Stimulated activated naive CD8-positive, alpha-beta T cell treated with anti-CD3 and anti-CD28 coated beads, Interleukin-15, Interleukin-2, amounts not matched to agents 100 ng/mL and 50 ng/mL, for 24 hours (primary cell): ENCODE results near the gene CSN1S1.
"Not testable (repeated sequence)": the region's sequence is repeated elsewhere in the genome, so short reads cannot be mapped to it uniquely, and the experiment has no call there.

Experiments used
- H3K27ac Mint-ChIP-seq: one replicate; pipeline ENCODE4 v1.8.0; 2021; ENCODE audit warnings: mild to moderate bottlenecking, mixed read lengths
- H3K27me3 Mint-ChIP-seq: one replicate; pipeline ENCODE4 v1.8.0; 2021; ENCODE audit warnings: mixed read lengths
- H3K36me3 Mint-ChIP-seq: one replicate; pipeline ENCODE4 v1.8.0; 2021; ENCODE audit warnings: low read depth, mixed read lengths
- H3K4me1 Mint-ChIP-seq: one replicate; pipeline ENCODE4 v1.8.0; 2021; ENCODE audit warnings: low read depth, mixed read lengths
- H3K4me3 Mint-ChIP-seq: one replicate; pipeline ENCODE4 v1.8.0; 2021; ENCODE audit warnings: mild to moderate bottlenecking, mixed read lengths
- H3K9me3 Mint-ChIP-seq: one replicate; pipeline ENCODE4 v1.8.0; 2021; ENCODE audit warnings: mixed read lengths

Gene CSN1S1, protein sequence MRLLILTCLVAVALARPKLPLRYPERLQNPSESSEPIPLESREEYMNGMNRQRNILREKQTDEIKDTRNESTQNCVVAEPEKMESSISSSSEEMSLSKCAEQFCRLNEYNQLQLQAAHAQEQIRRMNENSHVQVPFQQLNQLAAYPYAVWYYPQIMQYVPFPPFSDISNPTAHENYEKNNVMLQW

DNA sequence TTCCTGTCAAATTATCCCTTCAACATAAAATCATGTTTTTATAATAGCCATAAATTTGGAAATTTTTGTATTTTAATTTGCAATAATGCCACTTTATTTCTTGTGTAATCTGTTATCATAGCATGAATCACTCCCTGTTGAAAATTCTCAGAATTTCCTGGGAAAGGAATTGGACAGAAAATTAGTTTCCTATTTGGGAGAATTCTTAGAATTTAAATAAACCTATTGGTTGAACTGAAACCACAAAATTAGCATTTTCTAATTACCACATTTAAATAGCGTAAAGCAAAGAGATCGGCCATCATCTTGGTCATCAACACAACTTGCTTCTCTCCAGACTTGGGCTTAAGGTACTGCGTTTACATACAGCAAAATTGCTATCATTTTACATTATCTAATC, at the start of gene CSN1S1:
Gene CSN1S1, plus strand, starts transcription at position 301 of the 400 bp plus-strand sequence. CDS start 1,488 bp downstream, outside the sequence.
- H3K27me3 Mint-ChIP-seq, result no peaks in the 10 kb centered on the region
- H3K36me3 Mint-ChIP-seq, result no peaks in the 10 kb centered on the region
- H3K4me3 Mint-ChIP-seq, result no peak within 1 kb of the TSS
- H3K4me1 Mint-ChIP-seq, result no peaks in the 10 kb centered on the region
- no peak within 1 kb of the TSS for H3K27ac Mint-ChIP-seq
- H3K9me3 Mint-ChIP-seq, result no peaks in the 10 kb centered on the region

- Mint-ChIP-seq H3K27me3 (no peaks in the 10 kb centered on the region), H3K36me3 (no peaks in the 10 kb centered on the region)
Observed at GRCh38 chr4:69881173-69881773, 49.6 kb upstream of the CSN1S1 start.

GRCh38 chr4:69882150-69882549, 48.7 kb upstream of the CSN1S1 start:
- H3K27ac Mint-ChIP-seq, result no peak overlapping the region
- no peak overlapping the region for H3K4me3 Mint-ChIP-seq
- no peaks in the 10 kb centered on the region for H3K4me1 Mint-ChIP-seq
- no peaks in the 10 kb centered on the region for H3K9me3 Mint-ChIP-seq
- H3K27me3 Mint-ChIP-seq, result no peaks in the 10 kb centered on the region
- no peaks in the 10 kb centered on the region for H3K36me3 Mint-ChIP-seq

More at GRCh38 chr4:69881173-69881773, 49.6 kb upstream of the CSN1S1 start:
- Mint-ChIP-seq H3K4me1 (no peaks in the 10 kb centered on the region), H3K27ac (no peak overlapping the region), H3K4me3 (no peak overlapping the region), H3K9me3 (no peaks in the 10 kb centered on the region)

DNA sequence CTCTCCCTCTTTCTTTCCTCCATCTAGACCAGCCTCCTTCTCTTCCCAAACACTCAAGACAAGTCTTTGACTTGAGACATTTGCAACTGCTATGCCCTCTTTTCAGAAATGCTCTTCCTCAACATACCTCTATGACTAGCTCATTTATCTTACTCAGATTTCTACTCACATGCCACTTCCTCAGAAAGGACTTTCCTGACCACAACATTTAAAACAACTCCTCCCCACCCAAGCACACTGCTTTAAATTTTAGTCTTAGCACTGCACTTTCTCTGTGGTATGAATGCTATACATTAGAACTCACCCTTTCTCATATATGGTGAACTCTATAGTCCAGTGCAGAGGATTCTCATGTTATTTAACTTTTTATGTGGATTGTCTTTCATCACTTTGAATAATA, 42.5 kb upstream of the CSN1S1 start:
- Mint-ChIP-seq H3K36me3 (no peaks in the 10 kb centered on the region), H3K27ac (no peak overlapping the region), H3K9me3 (no peaks in the 10 kb centered on the region), H3K4me3 (no peak overlapping the region), H3K27me3 (peaks cover 3% of the 10 kb centered on the region), H3K4me1 (peaks cover 4% of the 10 kb centered on the region)

DNA sequence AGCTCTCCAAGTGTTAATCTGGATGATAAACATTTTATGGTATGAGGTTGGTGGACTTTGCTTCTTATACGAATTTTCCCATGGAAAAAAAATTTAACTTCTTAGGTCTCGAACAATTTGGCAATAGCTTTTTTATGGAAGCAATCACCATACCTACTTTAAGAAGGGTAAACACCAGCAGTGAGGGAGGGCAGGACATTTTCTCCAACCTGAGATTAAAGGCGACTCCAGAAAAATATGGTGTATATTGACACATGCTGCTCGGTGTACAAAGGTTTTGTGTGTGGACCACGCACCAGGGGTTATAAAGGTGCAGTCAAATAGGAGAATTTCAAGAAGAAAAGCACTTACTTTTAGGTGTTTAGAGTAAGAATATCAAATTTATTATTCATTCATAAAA, 36.7 kb upstream of the CSN1S1 start:
- peaks cover 7% of the 10 kb centered on the region for H3K27me3 Mint-ChIP-seq
- H3K27ac Mint-ChIP-seq, result no peak overlapping the region
- H3K36me3 Mint-ChIP-seq, result no peaks in the 10 kb centered on the region
- H3K9me3 Mint-ChIP-seq, result no peaks in the 10 kb centered on the region
- no peak overlapping the region for H3K4me3 Mint-ChIP-seq
- no peaks in the 10 kb centered on the region for H3K4me1 Mint-ChIP-seq

DNA sequence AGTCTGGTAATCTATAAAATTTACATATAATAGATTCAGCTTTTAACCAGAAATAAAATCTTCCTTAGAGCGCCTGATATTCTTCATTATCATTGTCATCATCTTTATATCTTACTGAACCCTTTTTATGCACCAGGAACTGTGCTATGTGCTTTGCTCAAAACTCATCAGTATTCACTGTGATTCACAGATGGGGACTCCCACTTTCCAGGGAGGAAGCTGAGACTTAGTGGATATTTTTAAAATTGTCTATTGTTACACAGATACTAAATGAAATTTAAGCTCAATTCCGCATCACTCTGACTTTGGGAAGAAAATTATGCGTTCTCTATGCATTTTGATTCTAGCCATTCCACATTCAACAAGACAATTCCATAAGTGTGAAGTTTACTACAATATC, 36.1 kb upstream of the CSN1S1 start:
- no peak overlapping the region for H3K27ac Mint-ChIP-seq
- H3K4me3 Mint-ChIP-seq, result no peak overlapping the region
- no peaks in the 10 kb centered on the region for H3K9me3 Mint-ChIP-seq
- H3K36me3 Mint-ChIP-seq, result no peaks in the 10 kb centered on the region
- H3K4me1 Mint-ChIP-seq, result no peaks in the 10 kb centered on the region
- peaks cover 7% of the 10 kb centered on the region for H3K27me3 Mint-ChIP-seq

- H3K27ac Mint-ChIP-seq, result no peak overlapping the region
- peaks cover 5% of the 10 kb centered on the region for H3K27me3 Mint-ChIP-seq
- no peaks in the 10 kb centered on the region for H3K36me3 Mint-ChIP-seq
- H3K4me1 Mint-ChIP-seq, result no peaks in the 10 kb centered on the region
- no peak overlapping the region for H3K4me3 Mint-ChIP-seq
- no peaks in the 10 kb centered on the region for H3K9me3 Mint-ChIP-seq
Observed at GRCh38 chr4:69896530-69897116, 34.2 kb upstream of the CSN1S1 start.

DNA sequence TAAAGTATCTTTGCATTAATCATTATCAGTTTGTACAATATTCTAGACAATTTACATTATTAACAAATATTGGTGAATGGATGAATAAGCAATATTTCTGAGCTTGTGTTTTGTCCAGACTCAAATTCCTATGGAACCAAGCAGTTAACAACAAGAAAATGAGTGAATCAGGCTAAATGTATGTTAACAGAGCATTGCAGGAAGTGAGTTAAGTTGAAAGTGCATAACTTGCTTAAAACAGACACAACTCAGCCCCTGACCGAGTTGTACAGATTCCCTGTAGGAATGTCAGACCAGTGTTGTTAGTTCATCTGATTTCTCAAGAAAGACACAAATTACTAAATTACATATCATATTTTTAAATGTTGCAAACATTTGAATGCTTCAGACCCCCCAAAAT, 23.7 kb upstream of the CSN1S1 start:
- Mint-ChIP-seq H3K4me1 (no peaks in the 10 kb centered on the region), H3K36me3 (no peaks in the 10 kb centered on the region), H3K27me3 (peaks cover 11% of the 10 kb centered on the region), H3K27ac (no peak overlapping the region), H3K9me3 (no peaks in the 10 kb centered on the region), H3K4me3 (no peak overlapping the region)

DNA sequence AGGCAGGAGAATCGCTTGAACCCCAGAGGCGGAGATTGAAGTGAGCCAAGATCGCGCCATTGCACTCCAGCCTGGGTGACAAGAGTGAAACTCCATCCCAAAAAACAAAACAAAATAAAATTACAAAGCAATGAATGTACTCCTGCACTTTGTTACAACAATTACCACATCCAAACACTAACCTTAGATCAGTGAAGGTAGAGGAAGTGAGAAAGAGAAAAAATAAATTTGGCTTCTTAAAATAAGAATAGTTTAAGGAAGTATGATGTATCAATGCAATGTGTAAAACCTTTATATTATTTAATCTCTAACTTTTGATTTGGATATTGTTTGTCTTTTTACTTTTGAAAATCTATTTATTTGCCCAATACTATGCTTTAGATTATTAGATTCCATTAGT, 21.7 kb upstream of the CSN1S1 start:
- Mint-ChIP-seq H3K27ac (no peak overlapping the region), H3K4me3 (no peak overlapping the region), H3K36me3 (no peaks in the 10 kb centered on the region), H3K9me3 (no peaks in the 10 kb centered on the region), H3K27me3 (peaks cover 3% of the 10 kb centered on the region), H3K4me1 (no peaks in the 10 kb centered on the region)

GRCh38 chr4:69910016-69910782, 20.7 kb upstream of the CSN1S1 start:
- Mint-ChIP-seq H3K9me3 (no peaks in the 10 kb centered on the region), H3K4me3 (no peak overlapping the region), H3K27me3 (no peaks in the 10 kb centered on the region), H3K36me3 (no peaks in the 10 kb centered on the region), H3K27ac (no peak overlapping the region), H3K4me1 (no peaks in the 10 kb centered on the region)

DNA sequence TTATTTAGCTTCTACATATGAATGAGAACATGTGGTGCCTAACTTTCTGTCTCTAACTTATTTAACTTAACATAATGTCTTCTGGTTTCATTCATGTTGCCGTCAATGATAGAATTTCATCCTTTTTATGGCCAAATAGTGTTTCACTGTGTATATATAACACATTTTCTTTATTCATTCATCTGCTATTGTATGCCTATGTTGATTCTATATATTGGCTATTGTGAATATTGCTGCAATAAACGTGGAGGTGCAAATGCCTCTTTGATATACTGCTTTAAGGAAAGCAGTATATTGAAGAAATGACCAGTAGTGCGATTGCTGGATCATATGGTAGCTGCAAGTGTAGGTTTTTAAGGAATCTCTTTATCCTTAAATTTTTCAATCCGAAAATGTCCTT, 10.0 kb upstream of the CSN1S1 start:
- no peaks in the 10 kb centered on the region for H3K9me3 Mint-ChIP-seq
- no peak overlapping the region for H3K27ac Mint-ChIP-seq
- no peak overlapping the region for H3K4me3 Mint-ChIP-seq

GRCh38 chr4:69923782-69924410, 7.0 kb upstream of the CSN1S1 start:
- H3K27me3 Mint-ChIP-seq, H3K9me3 Mint-ChIP-seq, H3K36me3 Mint-ChIP-seq, H3K4me1 Mint-ChIP-seq, H3K27ac Mint-ChIP-seq, H3K4me3 Mint-ChIP-seq: not testable (repeated sequence)

More for the DNA sequence above, 10.0 kb upstream of the CSN1S1 start:
- H3K27me3 Mint-ChIP-seq, result no peaks in the 10 kb centered on the region
- H3K4me1 Mint-ChIP-seq, result no peaks in the 10 kb centered on the region
- H3K36me3 Mint-ChIP-seq, result no peaks in the 10 kb centered on the region

DNA sequence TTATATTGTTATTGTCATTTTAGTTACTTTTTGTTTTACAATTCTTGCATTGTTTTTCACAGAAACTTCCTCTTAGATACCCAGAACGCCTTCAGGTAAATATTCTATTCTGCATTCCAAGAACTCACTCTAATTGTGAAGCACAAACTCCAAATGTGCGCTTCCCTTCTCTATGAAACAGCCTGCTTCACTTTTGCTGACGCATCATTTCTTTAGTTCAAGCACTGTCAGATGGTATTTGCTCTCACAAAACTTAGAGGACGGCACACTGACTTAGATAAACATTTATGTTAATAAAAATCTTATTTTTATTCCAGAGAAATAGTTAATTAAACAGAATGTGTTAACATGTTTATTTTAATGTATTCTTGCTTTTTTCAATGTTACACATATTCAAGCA, 3.3 kb downstream of the CSN1S1 start:
- Mint-ChIP-seq H3K27ac (no peak overlapping the region), H3K36me3 (no peaks in the 10 kb centered on the region), H3K27me3 (no peaks in the 10 kb centered on the region), H3K9me3 (no peaks in the 10 kb centered on the region), H3K4me3 (no peak overlapping the region), H3K4me1 (no peaks in the 10 kb centered on the region)

DNA sequence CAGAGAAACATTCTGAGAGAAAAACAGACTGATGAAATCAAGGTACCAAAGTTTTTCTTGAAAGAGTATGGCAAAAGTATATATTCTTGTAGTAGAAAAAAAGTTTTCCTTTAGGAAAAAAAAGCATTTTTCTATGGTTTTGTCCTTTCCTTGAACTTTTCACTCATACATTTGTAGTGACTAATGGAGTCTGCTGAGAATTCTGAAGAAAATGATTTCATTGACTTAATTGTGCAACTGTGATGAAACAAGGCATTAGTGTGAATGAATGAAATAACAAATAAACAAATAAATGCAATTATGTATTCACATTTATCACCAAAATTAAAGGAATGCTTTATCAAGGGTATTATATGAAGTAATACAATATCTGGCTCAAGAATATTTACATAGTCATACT, 5.7 kb downstream of the CSN1S1 start:
- H3K4me3 Mint-ChIP-seq, result no peak overlapping the region
- H3K36me3 Mint-ChIP-seq, result no peaks in the 10 kb centered on the region
- H3K27ac Mint-ChIP-seq, result no peak overlapping the region
- no peaks in the 10 kb centered on the region for H3K4me1 Mint-ChIP-seq
- H3K27me3 Mint-ChIP-seq, result no peaks in the 10 kb centered on the region
- no peaks in the 10 kb centered on the region for H3K9me3 Mint-ChIP-seq

DNA sequence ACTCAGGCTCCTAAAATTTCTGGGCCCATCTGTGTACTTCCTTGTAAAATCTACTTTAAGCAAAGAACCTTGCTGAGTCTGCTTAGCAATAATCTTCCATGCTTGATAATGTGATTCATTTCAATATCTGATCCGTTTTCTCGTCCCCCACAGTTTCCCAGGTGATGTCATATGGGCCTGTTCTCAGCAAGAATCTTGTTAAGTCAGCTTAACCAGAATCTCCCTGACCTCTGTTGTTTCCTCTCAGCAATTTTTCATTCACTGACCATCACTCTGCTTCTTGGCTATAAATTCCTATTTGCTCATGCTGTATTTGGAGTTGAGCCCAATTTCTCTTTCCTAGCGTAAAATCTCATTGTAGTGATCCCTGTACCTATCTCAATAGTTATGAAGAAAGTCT, 20.7 kb downstream of the CSN1S1 start:
- Mint-ChIP-seq H3K27me3 (peaks cover 3% of the 10 kb centered on the region), H3K9me3 (peaks cover 3% of the 10 kb centered on the region), H3K4me1 (no peaks in the 10 kb centered on the region), H3K36me3 (no peaks in the 10 kb centered on the region), H3K4me3 (no peak overlapping the region), H3K27ac (no peak overlapping the region)
